Measurements from ENCODE around the gene MPP1. TPM values are rescaled to one million over a fixed set of nuclear protein-coding genes. Genes with fewer than 3 reads are reported as not detected.

MPP1 gene
- total RNA-seq, 1 experiment from 2014 or later = not detected

- peak; percentile 31 for DNase-seq (ENCODE audit: low spot score)
Measured at GRCh38 chrX:154775419-154776349, 29.6 kb downstream of the MPP1 start.

GRCh38 chrX:154774622-154775021 lies 30.7 kb downstream of the MPP1 start:
- no peak for DNase-seq (ENCODE audit: low spot score)

- peak; percentile 99 for DNase-seq (ENCODE audit: low spot score)
Measured at GRCh38 chrX:154762537-154763296, 42.6 kb downstream of the MPP1 start, which contains the start of gene DKC1. DKC1 (plus strand) TSS chrX:154762864; CDS start chrX:154762966, 102 bp downstream.

- no peak for DNase-seq (ENCODE audit: low spot score)
Measured at GRCh38 chrX:154761977-154762536, 43.2 kb downstream of the MPP1 start.

GRCh38 chrX:154758696-154759095 lies 46.6 kb downstream of the MPP1 start:
- no peak for DNase-seq (ENCODE audit: low spot score)

- DNase-seq (ENCODE audit: low spot score) = no peak
Measured at GRCh38 chrX:154751669-154752271, 53.5 kb downstream of the MPP1 start.

GRCh38 chrX:154751203-154751668 lies 54.0 kb downstream of the MPP1 start:
- no peak for DNase-seq (ENCODE audit: low spot score)

GRCh38 chrX:154750301-154751202 lies 54.7 kb downstream of the MPP1 start, which contains the start of gene GAB3:
GAB3 (minus strand) TSS chrX:154751077; CDS start chrX:154751025, 52 bp downstream.
- no peak for DNase-seq (ENCODE audit: low spot score)

- no peak for DNase-seq (ENCODE audit: low spot score)
Measured at GRCh38 chrX:154749856-154750255, 55.4 kb downstream of the MPP1 start.

GRCh38 chrX:154748712-154749339 lies 56.5 kb downstream of the MPP1 start:
- DNase-seq (ENCODE audit: low spot score) = peak; percentile 85

GRCh38 chrX:154742613-154743012 lies 62.7 kb downstream of the MPP1 start:
- no peak for DNase-seq (ENCODE audit: low spot score)

- DNase-seq (ENCODE audit: low spot score) = no peak
Measured at GRCh38 chrX:154739952-154740465, 65.3 kb downstream of the MPP1 start.

GRCh38 chrX:154738011-154738738 lies 67.1 kb downstream of the MPP1 start:
- DNase-seq (ENCODE audit: low spot score) = no peak

- no peak for DNase-seq (ENCODE audit: low spot score)
Measured at GRCh38 chrX:154737136-154737535, 68.1 kb downstream of the MPP1 start.

GRCh38 chrX:154735695-154736393 lies 69.4 kb downstream of the MPP1 start:
- DNase-seq (ENCODE audit: low spot score) = no peak

- DNase-seq (ENCODE audit: low spot score) = no peak
Measured at GRCh38 chrX:154734061-154734781, 71.1 kb downstream of the MPP1 start.

- DNase-seq (ENCODE audit: low spot score) = no peak
Measured at GRCh38 chrX:154733066-154733425, 72.2 kb downstream of the MPP1 start.
